BJ (cell line): ENCODE measurements around the gene LDLR. TPM values are rescaled to one million over a fixed set of nuclear protein-coding genes. Genes with fewer than 3 reads are reported as not detected.
"Not testable (repeated sequence)": the region's sequence is repeated elsewhere in the genome, so short reads cannot be mapped to it uniquely, and the experiment has no call there.

Experiments
- CTCF ChIA-PET: fragments of 350-600 bp; formaldehyde crosslinking; extraction: SDS; loops from one replicate; lab custom pipeline; 2021; ENCODE audit warnings: antibody characterized with exemption, inconsistent platforms; lab: Yijun Ruan, JAX
- POLR2A ChIA-PET: fragments of 300-600 bp; sonication (Branson Sonifier 250); formaldehyde crosslinking; extraction: SDS; loops from one replicate; lab custom pipeline; 2021; ENCODE audit warnings: antibody characterized with exemption; lab: Charles Lee
- DNase-seq: peaks from one replicate; pipeline ENCODE4 v3.0.0-alpha.2; 2011; ENCODE audit warnings: low read depth
- H3K27me3 ChIP-seq: 2 replicates; pipeline ENCODE4 v1.6.0; 2011; ENCODE audit warnings: low read length; ENCODE audit not compliant: control insufficient read depth, insufficient read depth
- H3K36me3 ChIP-seq: 2 replicates; pipeline ENCODE4 v1.5.1; 2011; ENCODE audit warnings: low read length; ENCODE audit not compliant: control insufficient read depth, insufficient read depth
- H3K4me3 ChIP-seq: 2 replicates; pipeline ENCODE4 v1.5.1; 2011; ENCODE audit warnings: low read depth, mild to moderate bottlenecking, control low read depth, low read length
- CTCF ChIP-seq: IDR thresholded peaks from 2 replicates; pipeline ENCODE4 v1.5.1; 2011; ENCODE audit warnings: low read depth, mild to moderate bottlenecking, control low read depth, inconsistent platforms, low read length, moderate library complexity; ENCODE audit not compliant: insufficient read depth
- polyA plus RNA-seq: library from polyadenylated mRNA; depleted of rRNA; stranded (reverse); fragments of >200 nt; gene quantifications from 2 replicates; pipeline ENCODE4 v1.2.3, GENCODE V29; 2011

Gene LDLR
- polyA plus RNA-seq, 1 experiment = 60.0 TPM

- Histone ChIP-seq H3K4me3 (no peak overlapping the region), H3K27me3 (no peaks in the 10 kb centered on the region), H3K36me3 (peaks cover 11% of the 10 kb centered on the region)
- ChIA-PET POLR2A (no interaction called here), CTCF (interaction anchor here (1.4 kb wide), 1 partner anchor 28 kb away, joined by 4 read pairs; no protein-coding TSS in a partner anchor)
- TF ChIP-seq CTCF = no peak
- DNase-seq = no peak
These were observed 9.1 kb downstream of the LDLR start for GRCh38 chr19:11098327-11098726.

GRCh38 chr19:11098861-11099260, 9.6 kb downstream of the LDLR start:
- Histone ChIP-seq H3K4me3 (no peak overlapping the region), H3K27me3 (no peaks in the 10 kb centered on the region), H3K36me3 (peaks cover 12% of the 10 kb centered on the region)
- ChIA-PET POLR2A (no interaction called here), CTCF (no interaction called here)
- TF ChIP-seq CTCF = no peak
- DNase-seq = no peak

- CTCF ChIA-PET = interaction anchor here (0.9 to 1.0 kb wide), 2 partner anchors 26 to 158 kb away, joined by 3 to 4 read pairs; no protein-coding TSS in a partner anchor
- DNase-seq = no peak
- POLR2A ChIA-PET = no interaction called here
- peaks cover 14% of the 10 kb centered on the region for H3K36me3 ChIP-seq
- no peak for TF ChIP-seq CTCF
- H3K4me3 ChIP-seq = no peak overlapping the region
- H3K27me3 ChIP-seq = no peaks in the 10 kb centered on the region
These were observed 10.8 kb downstream of the LDLR start for GRCh38 chr19:11100049-11100448.

GRCh38 chr19:11101057-11101456, 11.8 kb downstream of the LDLR start:
- CTCF ChIA-PET = no interaction called here
- no peak for DNase-seq
- POLR2A ChIA-PET = no interaction called here
- H3K4me3 ChIP-seq = no peak overlapping the region
- TF ChIP-seq CTCF = no peak
- H3K36me3 ChIP-seq = peaks cover 19% of the 10 kb centered on the region
- H3K27me3 ChIP-seq = no peaks in the 10 kb centered on the region

- H3K36me3 ChIP-seq = peaks cover 29% of the 10 kb centered on the region
- CTCF ChIA-PET = interaction anchor here (1.0 kb wide), 1 partner anchor 67 kb away, joined by 3 read pairs; no protein-coding TSS in a partner anchor
- POLR2A ChIA-PET = no interaction called here
These were observed 13.7 kb downstream of the LDLR start for GRCh38 chr19:11102944-11103343.

GRCh38 chr19:11103667-11104066, 14.4 kb downstream of the LDLR start:
- DNase-seq, H3K4me3 ChIP-seq, H3K27me3 ChIP-seq, POLR2A ChIA-PET: not testable (repeated sequence)
- CTCF ChIA-PET = interaction anchor here (1.0 kb wide), 1 partner anchor 67 kb away, joined by 3 read pairs; no protein-coding TSS in a partner anchor
- H3K36me3 ChIP-seq = peaks cover 32% of the 10 kb centered on the region

More at GRCh38 chr19:11102944-11103343, 13.7 kb downstream of the LDLR start:
- DNase-seq = no peak
- no peaks in the 10 kb centered on the region for H3K27me3 ChIP-seq
- no peak overlapping the region for H3K4me3 ChIP-seq
- no peak for TF ChIP-seq CTCF
